GM19328 (cell line): ENCODE measurements around the gene HDAC4.

Source experiments
- ATAC-seq: cut with Tn5 transposase; IDR thresholded peaks from one replicate; pipeline ENCODE4 v1.9.1; 2021; ENCODE audit warnings: mild to moderate bottlenecking, moderate library complexity; ENCODE audit not compliant: unreplicated experiment

HDAC4 gene

DNA sequence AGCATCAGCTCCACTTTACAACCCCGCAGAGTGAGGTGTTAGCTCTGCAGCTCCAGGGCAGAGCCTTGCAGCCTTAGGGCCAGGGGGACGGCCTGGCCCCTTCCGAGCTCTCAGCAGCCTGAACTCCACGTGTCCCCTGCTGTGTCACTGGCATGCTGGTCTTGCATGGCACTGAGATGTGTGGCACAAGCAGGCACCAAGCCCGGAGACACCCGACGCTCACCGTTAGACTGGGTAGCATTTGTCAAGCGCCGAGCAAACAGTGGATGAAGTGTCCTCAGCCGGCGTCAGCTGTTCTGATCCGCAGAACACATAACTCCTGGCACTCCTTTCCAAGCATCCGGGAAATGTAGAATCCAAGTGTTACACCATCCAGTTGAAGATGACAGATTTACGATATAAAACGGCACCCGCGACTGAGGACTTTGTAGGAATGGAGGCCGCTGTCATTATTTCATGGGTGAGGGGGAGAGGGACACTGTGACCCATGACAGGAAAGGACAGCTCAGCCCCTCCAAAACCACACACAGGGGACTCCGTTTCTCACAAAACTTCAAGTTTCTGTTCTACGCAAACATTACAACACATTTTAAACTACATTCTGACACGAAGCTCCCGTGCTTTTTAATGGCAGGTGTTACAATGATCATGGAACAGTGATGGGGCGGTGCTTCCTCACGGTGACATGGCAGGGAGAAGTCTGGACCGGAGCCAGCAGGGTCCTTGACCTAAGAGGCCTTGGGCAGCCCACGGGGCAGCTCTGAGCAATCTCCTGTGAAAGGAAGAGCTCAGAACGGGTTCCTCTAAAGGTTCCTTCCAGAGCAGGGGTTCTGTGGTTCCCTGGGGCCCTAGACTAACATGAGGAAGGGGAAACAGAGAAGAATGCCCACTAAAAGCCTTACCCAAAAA is 89.4 kb downstream of the HDAC4 start:
- ATAC-seq, result no peak

GRCh38 chr2:239310401-239311061 is 90.3 kb downstream of the HDAC4 start:
- ATAC-seq, result no peak

GRCh38 chr2:239309398-239310245 is 91.2 kb downstream of the HDAC4 start:
- ATAC-seq, result no peak

GRCh38 chr2:239308661-239309397 is 92.0 kb downstream of the HDAC4 start:
- no peak for ATAC-seq

GRCh38 chr2:239307921-239308613 is 92.8 kb downstream of the HDAC4 start:
- ATAC-seq, result no peak

DNA sequence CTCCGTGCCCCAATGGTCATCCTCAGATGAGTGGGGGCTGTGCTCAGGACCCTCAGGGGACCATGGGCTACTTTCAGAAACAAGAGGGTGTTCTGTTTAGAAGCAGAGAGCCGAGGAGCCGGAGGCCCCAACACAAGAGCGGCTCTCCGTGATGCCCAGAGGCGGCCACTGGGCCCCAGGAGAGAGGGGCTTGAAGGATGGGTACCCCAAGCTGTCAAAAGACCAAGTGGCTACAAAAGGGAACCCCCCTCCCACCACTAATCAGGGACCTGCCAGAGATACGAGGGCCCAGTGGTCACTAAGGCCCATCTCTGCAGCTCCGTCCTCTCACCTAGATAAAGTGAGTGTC is 93.6 kb downstream of the HDAC4 start:
- ATAC-seq, result no peak

DNA sequence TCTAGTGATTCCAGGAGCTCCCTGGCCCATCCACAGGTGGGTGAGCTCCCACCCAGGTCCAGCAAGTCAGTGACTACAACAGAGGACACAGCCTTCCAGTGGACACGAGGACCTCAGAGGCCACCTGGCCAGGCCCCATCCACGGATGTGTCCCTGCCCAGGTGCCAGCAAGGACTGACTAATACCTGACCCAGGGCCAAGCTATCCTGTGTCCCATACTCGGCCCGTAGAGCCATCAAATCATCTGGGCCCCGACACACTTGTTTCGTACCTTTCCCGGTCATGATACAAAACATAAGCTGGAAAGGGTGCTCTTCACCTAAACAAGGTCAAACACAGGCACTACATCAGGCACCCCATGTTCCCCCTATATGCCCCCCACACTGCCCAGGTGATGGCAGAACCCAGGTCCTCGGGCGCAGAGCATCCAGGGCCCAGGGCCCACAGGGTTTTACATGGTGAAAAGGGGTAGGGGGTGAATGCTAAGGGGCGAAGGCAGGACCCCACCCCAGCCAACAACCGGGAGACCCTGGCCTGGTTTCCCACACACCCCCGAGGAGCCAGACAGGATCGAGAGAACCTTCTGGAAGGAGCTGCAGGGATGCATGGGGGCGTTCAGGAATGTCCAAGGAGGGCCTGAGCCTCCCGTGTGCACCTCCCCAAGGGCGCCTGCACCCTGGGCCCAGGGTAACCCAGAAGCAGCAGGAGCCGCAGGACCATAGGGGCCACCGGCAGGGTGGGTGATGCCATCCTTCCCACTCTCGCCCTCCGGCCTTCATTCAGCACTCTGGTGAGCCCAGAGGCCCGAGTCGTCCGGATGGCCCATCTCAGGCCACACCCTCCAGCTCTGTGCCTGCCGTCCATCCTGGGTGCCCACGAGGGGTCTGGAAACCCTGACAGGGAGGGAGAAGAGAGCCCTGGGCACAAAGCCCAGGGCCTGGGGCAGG is 94.3 kb downstream of the HDAC4 start:
- ATAC-seq, result no peak

- ATAC-seq, result no peak
Observed at GRCh38 chr2:239305771-239306170, 95.0 kb downstream of the HDAC4 start.

GRCh38 chr2:239305222-239305575 is 95.6 kb downstream of the HDAC4 start:
- ATAC-seq, result no peak

DNA sequence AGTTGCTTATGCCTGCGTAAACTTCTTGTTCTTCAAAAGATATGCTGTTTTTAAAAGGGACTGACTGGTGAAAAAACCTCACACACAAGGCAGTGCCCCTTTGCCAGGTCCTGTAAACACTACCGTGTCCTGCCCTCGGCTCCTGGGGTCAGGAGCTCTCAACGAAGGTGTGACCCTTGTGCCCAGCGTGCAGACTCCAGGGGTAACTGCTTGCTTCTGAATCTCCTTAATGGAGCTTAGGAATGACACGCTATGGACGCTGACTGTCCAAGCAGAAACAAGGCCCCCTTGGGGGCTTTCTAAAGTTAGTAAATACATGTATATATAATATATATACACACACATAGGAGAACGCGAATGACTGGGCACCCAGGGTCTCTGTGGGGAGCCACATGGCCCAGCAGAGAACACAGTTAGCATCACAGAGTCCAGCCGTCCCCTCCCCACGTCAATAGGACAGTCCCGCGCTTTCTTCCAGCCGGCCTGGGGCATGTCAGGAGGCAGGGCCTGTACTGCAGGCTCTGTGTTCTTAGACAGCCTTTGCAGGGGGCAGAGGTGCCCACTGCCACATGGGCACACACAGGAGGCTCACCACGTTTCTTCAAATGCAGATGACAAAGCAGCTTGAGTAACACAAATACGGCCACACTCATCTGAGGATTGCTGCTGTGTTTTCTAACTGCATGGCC is 96.1 kb downstream of the HDAC4 start:
- ATAC-seq, result no peak

DNA sequence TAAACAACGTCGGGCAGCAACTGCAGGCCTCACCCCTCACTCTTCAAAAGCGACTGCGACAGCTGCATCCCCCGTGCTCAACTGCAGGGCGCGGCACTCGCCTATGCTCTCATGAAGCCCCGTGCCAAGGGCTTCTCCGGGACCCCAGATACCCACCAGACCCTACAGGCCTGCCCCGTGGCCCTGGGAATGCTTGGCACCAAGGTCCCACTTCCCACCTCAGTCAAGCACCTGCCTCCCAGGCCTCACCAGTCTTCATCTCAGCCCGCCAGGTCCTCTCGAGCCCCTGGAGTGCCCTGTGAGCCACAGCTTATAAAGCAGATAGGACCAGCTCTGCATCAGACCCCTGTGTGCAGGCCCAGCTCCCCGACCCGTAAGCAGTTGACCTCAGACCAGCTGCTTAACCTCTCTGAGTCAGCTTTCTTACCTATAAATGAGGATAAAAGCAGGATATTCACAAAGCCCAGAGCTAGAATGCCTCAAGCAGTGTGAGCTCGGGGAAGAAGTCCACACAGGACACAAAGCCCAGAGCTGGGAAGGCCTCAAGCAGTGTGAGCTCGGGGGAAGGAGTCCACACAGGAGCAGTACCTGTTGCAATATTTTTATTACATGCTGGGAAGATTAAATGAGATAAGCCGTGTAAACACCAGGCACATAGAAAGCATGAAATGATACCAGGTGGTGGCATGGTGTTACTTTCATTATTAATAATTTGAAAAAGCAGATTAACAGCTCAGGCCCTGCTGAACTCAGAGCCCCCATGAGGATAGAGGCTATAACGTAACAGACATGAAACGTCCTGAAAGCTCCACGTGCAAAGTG is 96.9 kb downstream of the HDAC4 start:
- no peak for ATAC-seq

- ATAC-seq, result no peak
Observed at GRCh38 chr2:239302808-239303557, 97.8 kb downstream of the HDAC4 start.

DNA sequence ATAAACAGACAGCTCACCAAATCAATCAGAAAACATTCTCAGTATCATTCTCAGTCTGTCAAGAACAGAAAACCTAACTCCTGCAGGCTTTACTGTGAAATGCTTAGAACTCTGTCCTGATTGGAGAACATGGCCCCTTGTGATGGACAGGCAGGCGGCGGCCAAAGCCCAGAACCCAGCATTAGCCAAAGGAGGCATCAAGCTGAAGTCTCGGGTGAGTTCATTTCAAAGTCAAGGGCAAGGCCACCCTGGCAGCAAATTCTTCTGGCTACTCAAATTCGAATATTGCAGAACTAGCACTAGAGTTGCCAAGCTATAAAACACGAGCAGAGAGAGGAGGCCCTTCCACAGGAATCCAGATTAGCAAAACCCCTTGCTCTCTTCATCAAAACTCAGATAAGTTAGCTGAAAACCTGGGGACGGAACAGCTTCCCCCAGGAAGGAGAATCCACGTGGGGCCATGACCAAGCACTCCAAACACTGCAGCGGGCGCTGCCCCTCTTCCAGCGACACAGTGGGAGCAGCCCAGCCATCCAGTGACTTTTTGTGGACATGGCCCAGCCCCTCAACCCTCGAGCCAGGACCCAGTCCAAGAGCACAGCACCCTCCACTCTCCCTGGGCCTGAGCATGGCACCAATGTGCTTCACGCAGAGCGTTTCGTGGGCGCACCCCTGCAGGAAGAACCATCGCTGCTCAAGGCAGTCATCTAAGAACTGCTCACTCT is 98.6 kb downstream of the HDAC4 start:
- no peak for ATAC-seq

DNA sequence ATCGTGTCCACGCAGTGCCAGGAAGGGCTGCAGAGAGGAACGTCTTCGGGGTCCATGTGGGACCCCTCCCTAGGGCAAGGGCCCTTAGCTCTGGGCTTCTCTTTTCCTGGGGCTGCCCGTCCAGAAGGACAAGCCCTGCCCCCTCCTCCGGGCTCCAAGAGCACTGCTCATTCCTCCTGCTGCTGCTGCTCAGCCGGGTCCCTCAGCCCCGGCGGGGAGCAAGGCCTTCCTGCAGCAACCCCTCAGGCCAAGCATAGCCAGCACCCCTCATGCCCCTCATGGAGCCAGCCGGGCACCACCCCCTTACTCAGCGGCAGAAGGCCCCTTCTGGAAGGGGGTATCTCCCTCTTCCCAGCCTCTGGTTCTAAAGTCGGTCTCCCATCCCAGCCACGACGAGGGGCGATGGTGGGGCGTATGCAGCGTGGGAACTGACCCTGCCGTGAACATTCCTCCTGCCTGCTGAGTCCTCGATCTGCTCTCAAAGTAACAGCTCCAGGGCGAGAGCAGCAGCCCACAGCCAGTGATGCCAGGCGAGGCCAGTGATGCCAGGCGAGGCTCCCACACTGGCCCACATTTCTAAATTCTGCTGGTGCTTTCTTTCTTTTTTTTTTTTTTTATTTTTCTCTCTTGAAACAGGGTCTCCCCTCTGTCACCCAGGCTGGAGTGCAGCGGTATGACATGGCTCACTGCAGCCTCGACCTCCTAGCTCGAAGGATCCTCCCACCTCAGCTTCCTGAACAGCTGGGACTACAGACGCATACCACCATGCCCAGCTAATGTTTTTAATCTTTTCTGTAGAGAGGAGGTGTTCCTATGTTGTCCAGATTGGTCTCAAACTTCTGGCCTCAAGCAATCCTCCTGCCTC is 99.7 kb downstream of the HDAC4 start:
- no peak for ATAC-seq

DNA sequence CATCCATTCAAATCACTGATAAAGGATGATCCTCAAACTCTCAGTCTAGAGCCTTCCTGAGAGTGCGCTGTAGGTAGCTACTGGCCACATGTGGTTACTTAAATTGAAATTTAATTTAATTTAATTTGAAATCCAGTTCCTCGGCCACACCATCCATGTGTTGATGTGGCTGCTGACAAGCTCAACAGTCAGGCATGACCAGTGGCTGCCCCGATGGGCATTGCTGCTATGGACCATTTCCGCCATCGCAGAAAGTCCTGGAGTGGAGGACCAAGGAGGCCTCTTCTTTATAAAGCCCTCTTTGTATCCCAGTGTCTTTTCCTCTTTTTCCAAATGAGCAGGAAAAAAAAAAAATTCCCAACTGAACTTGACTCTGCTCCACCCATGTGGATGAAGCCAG is 100.6 kb downstream of the HDAC4 start:
- no peak for ATAC-seq
